ENCODE results near the gene ANKS1A.
A peak's percentile ranks its signal among the peaks of the same experiment; 100 is the strongest.
"Not testable (repeated sequence)": the region's sequence is repeated elsewhere in the genome, so short reads cannot be mapped to it uniquely, and the experiment has no call there.

The ANKS1A gene

GRCh38 chr6:34871853-34872252, 17.2 kb upstream of the ANKS1A start:
- TF ChIP-seq GATA1 (IDR thresholded peaks at IDR 0.05; ENCODE audit: low read depth, low read length) (no peak), POLR2A (IDR thresholded peaks at IDR 0.05; ENCODE audit: low read length) (no peak)
- DNase-seq, result no peak

- DNase-seq, result no peak
These were observed 16.7 kb upstream of the ANKS1A start for GRCh38 chr6:34872332-34872731.

GRCh38 chr6:34875292-34876213, 13.5 kb upstream of the ANKS1A start:
- DNase-seq, result no peak

More at GRCh38 chr6:34872332-34872731, 16.7 kb upstream of the ANKS1A start:
- no peak for TF ChIP-seq POLR2A (IDR thresholded peaks at IDR 0.05; ENCODE audit: low read length)
- no peak for TF ChIP-seq GATA1 (IDR thresholded peaks at IDR 0.05; ENCODE audit: low read depth, low read length)

GRCh38 chr6:34876472-34876871, 12.6 kb upstream of the ANKS1A start:
- TF ChIP-seq POLR2A (IDR thresholded peaks at IDR 0.05; ENCODE audit: low read length), result no peak
- no peak for TF ChIP-seq GATA1 (IDR thresholded peaks at IDR 0.05; ENCODE audit: low read depth, low read length)
- no peak for DNase-seq

More at GRCh38 chr6:34875292-34876213, 13.5 kb upstream of the ANKS1A start:
- TF ChIP-seq GATA1 (IDR thresholded peaks at IDR 0.05; ENCODE audit: low read depth, low read length) (no peak), POLR2A (IDR thresholded peaks at IDR 0.05; ENCODE audit: low read length) (no peak)

- no peak for DNase-seq
- TF ChIP-seq POLR2A (IDR thresholded peaks at IDR 0.05; ENCODE audit: low read length) (no peak), GATA1 (IDR thresholded peaks at IDR 0.05; ENCODE audit: low read depth, low read length) (no peak)
These were observed 11.8 kb upstream of the ANKS1A start for GRCh38 chr6:34877259-34877658.

GRCh38 chr6:34877869-34878485, 11.1 kb upstream of the ANKS1A start:
- TF ChIP-seq GATA1 (IDR thresholded peaks at IDR 0.05; ENCODE audit: low read depth, low read length), result no peak
- TF ChIP-seq POLR2A (IDR thresholded peaks at IDR 0.05; ENCODE audit: low read length), result no peak
- no peak for DNase-seq

GRCh38 chr6:34884073-34884472, 5.0 kb upstream of the ANKS1A start:
- DNase-seq, result not testable (repeated sequence)

GRCh38 chr6:34884996-34885395, 4.1 kb upstream of the ANKS1A start:
- no peak for DNase-seq
- TF ChIP-seq POLR2A (IDR thresholded peaks at IDR 0.05; ENCODE audit: low read length), result no peak
- TF ChIP-seq GATA1 (IDR thresholded peaks at IDR 0.05; ENCODE audit: low read depth, low read length), result no peak

- not testable (repeated sequence) for DNase-seq
These were observed 3.2 kb upstream of the ANKS1A start for GRCh38 chr6:34885837-34886236.

GRCh38 chr6:34887753-34888513, 1.1 kb upstream of the ANKS1A start, which contains the start of gene TAF11:
Gene TAF11, minus strand, starts transcription at chr6:34888042. Its CDS starts 85 bp downstream, at chr6:34887957.
- TF ChIP-seq GATA1 (IDR thresholded peaks at IDR 0.05; ENCODE audit: low read depth, low read length) (no peak), POLR2A (IDR thresholded peaks at IDR 0.05; ENCODE audit: low read length) (peak; percentile 98)
- DNase-seq, result peak; percentile 96

GRCh38 chr6:34888514-34888856, 570 bp upstream of the ANKS1A start:
- DNase-seq, result no peak
- TF ChIP-seq POLR2A (IDR thresholded peaks at IDR 0.05; ENCODE audit: low read length), result no peak
- TF ChIP-seq GATA1 (IDR thresholded peaks at IDR 0.05; ENCODE audit: low read depth, low read length), result no peak

- TF ChIP-seq POLR2A (IDR thresholded peaks at IDR 0.05; ENCODE audit: low read length) (no peak), GATA1 (IDR thresholded peaks at IDR 0.05; ENCODE audit: low read depth, low read length) (no peak)
- DNase-seq, result peak; percentile 12 to 23
These were observed 1.5 kb downstream of the ANKS1A start for GRCh38 chr6:34890533-34890925.

GRCh38 chr6:34891296-34891695, 2.2 kb downstream of the ANKS1A start:
- no peak for DNase-seq
- TF ChIP-seq GATA1 (IDR thresholded peaks at IDR 0.05; ENCODE audit: low read depth, low read length) (no peak), POLR2A (IDR thresholded peaks at IDR 0.05; ENCODE audit: low read length) (no peak)

- no peak for DNase-seq
- TF ChIP-seq POLR2A (IDR thresholded peaks at IDR 0.05; ENCODE audit: low read length), result no peak
- TF ChIP-seq GATA1 (IDR thresholded peaks at IDR 0.05; ENCODE audit: low read depth, low read length), result no peak
These were observed 5.6 kb downstream of the ANKS1A start for GRCh38 chr6:34894693-34895092.
